Loucy (cell line): ENCODE data around the gene SLC26A1.

ENCODE experiments used
- CTCF ChIP-seq: fragments of 200-600 bp; sonication (generic); conservative IDR thresholded peaks from 2 replicates; pipeline ENCODE4 v1.5.1; 2014; ENCODE audit warnings: mild to moderate bottlenecking, antibody characterized with exemption, low read length
- EZH2phosphoT487 ChIP-seq: fragments of 200-600 bp; IDR thresholded peaks from 2 replicates; pipeline ENCODE4 v1.6.1; 2018; ENCODE audit warnings: antibody characterized with exemption, mild to moderate bottlenecking, moderate library complexity, borderline replicate concordance

DNA sequence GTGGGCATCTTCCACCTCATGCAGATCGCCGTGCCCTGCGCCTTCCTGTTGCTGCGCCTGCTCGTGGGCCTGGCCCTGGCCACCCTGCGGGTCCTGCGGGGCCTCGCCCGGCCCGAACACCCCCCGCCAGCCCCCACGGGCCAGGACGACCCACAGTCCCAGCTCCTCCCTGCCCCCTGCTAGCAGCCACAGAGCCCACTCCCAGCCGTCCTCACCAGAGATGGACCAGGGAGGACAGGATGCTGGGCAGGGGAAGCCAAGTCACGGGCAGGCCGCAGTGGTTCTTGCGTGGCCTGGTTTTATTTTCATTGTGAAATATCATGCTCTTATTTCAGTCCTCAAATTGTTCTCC is 34.9 kb downstream of the SLC26A1 start:
- TF ChIP-seq CTCF: no peak
- TF ChIP-seq EZH2phosphoT487: no peak
